CD4-positive, alpha-beta T cell treated with Interleukin-10 for 1 hour (primary cell): Measurements from ENCODE around the gene NR2F1-AS1.
A peak's percentile ranks its signal among the peaks of the same experiment; 100 is the strongest.

Experiments
- DNase-seq: peaks from one replicate; pipeline ENCODE4 v3.0.0-alpha.2; 2020

The NR2F1-AS1 gene

GRCh38 chr5:93580927-93581445 lies at the start of gene NR2F1-AS1:
NR2F1-AS1 (minus strand) TSS chr5:93581219.
- DNase-seq, result no peak

GRCh38 chr5:93626801-93627200 lies 45.8 kb upstream of the NR2F1-AS1 start:
- no peak for DNase-seq

- DNase-seq, result no peak
Observed at GRCh38 chr5:93623153-93623552, 42.1 kb upstream of the NR2F1-AS1 start.

GRCh38 chr5:93622240-93622885 lies 41.3 kb upstream of the NR2F1-AS1 start:
- peak; percentile 80 for DNase-seq

- DNase-seq, result peak; percentile 28
Observed at GRCh38 chr5:93621327-93621798, 40.3 kb upstream of the NR2F1-AS1 start.

GRCh38 chr5:93620487-93621326 lies 39.7 kb upstream of the NR2F1-AS1 start:
- peak; percentile 58 for DNase-seq

GRCh38 chr5:93616538-93617174 lies 35.6 kb upstream of the NR2F1-AS1 start:
- DNase-seq, result no peak

GRCh38 chr5:93612855-93613243 lies 31.8 kb upstream of the NR2F1-AS1 start:
- DNase-seq, result no peak

- no peak for DNase-seq
Observed at GRCh38 chr5:93611976-93612854, 31.2 kb upstream of the NR2F1-AS1 start.

- DNase-seq, result no peak
Observed at GRCh38 chr5:93611273-93611975, 30.4 kb upstream of the NR2F1-AS1 start.

GRCh38 chr5:93610581-93611272 lies 29.7 kb upstream of the NR2F1-AS1 start:
- DNase-seq, result no peak

- DNase-seq, result no peak
Observed at GRCh38 chr5:93609762-93610161, 28.7 kb upstream of the NR2F1-AS1 start.

- DNase-seq, result no peak
Observed at GRCh38 chr5:93608855-93609254, 27.8 kb upstream of the NR2F1-AS1 start.

GRCh38 chr5:93607367-93608258 lies 26.6 kb upstream of the NR2F1-AS1 start:
- DNase-seq, result peak; percentile 59

GRCh38 chr5:93606382-93606752 lies 25.3 kb upstream of the NR2F1-AS1 start:
- DNase-seq, result no peak

GRCh38 chr5:93604644-93605515 lies 23.9 kb upstream of the NR2F1-AS1 start:
- DNase-seq, result no peak

- DNase-seq, result no peak
Observed at GRCh38 chr5:93603793-93604643, 23.0 kb upstream of the NR2F1-AS1 start.
